NCI-H2107 (cell line): ENCODE measurements around the gene MAN1C1.

ENCODE experiments used
- DNase-seq: peaks from one replicate; lab custom pipeline; 2025; lab: John Stamatoyannopoulos, UW

The MAN1C1 gene

GRCh38 chr1:25782608-25783201 is 166.1 kb downstream of the MAN1C1 start:
- peak; percentile 76 for DNase-seq

GRCh38 chr1:25784575-25785051 is 168.0 kb downstream of the MAN1C1 start:
- DNase-seq: no peak

GRCh38 chr1:25785333-25786067 is 168.9 kb downstream of the MAN1C1 start:
- DNase-seq: no peak

GRCh38 chr1:25786887-25787759 is 170.5 kb downstream of the MAN1C1 start:
- no peak for DNase-seq

- no peak for DNase-seq
Measured at GRCh38 chr1:25787760-25788166, 171.2 kb downstream of the MAN1C1 start.

GRCh38 chr1:25790472-25790871 is 173.9 kb downstream of the MAN1C1 start:
- DNase-seq: no peak

GRCh38 chr1:25792115-25792514 is 175.5 kb downstream of the MAN1C1 start:
- DNase-seq: no peak

- DNase-seq: no peak
Measured at GRCh38 chr1:25793585-25794170, 177.1 kb downstream of the MAN1C1 start.

GRCh38 chr1:25794325-25794724 is 177.7 kb downstream of the MAN1C1 start:
- DNase-seq: no peak

- no peak for DNase-seq
Measured at GRCh38 chr1:25795211-25795610, 178.6 kb downstream of the MAN1C1 start.

GRCh38 chr1:25795946-25796810 is 179.6 kb downstream of the MAN1C1 start:
- peak; percentile 58 for DNase-seq

GRCh38 chr1:25796811-25797458 is 180.3 kb downstream of the MAN1C1 start:
- DNase-seq: peak; percentile 75

- DNase-seq: no peak
Measured at GRCh38 chr1:25797939-25798338, 181.3 kb downstream of the MAN1C1 start.

GRCh38 chr1:25798666-25799351 is 182.2 kb downstream of the MAN1C1 start:
- DNase-seq: no peak

GRCh38 chr1:25799352-25799934 is 182.9 kb downstream of the MAN1C1 start:
- DNase-seq: no peak

GRCh38 chr1:25799935-25800702 is 183.5 kb downstream of the MAN1C1 start, which contains the start of gene SELENON:
Gene SELENON, plus strand, starts transcription at chr1:25800193. Its CDS starts 38 bp downstream, at chr1:25800231.
- DNase-seq: no peak

- no peak for DNase-seq
Measured at GRCh38 chr1:25800703-25801377, 184.2 kb downstream of the MAN1C1 start.

- DNase-seq: no peak
Measured at GRCh38 chr1:25802915-25803314, 186.3 kb downstream of the MAN1C1 start.
